GM12872 (cell line): ENCODE data around the gene SUGCT.

ENCODE experiments used
- TF ChIP-seq, protein P1 (sequence below): IDR thresholded peaks from 3 replicates; pipeline ENCODE4 v1.5.1; 2011; ENCODE audit warnings: low read depth, mild to moderate bottlenecking, low read length, moderate library complexity; ENCODE audit not compliant: insufficient read depth

SUGCT gene

DNA sequence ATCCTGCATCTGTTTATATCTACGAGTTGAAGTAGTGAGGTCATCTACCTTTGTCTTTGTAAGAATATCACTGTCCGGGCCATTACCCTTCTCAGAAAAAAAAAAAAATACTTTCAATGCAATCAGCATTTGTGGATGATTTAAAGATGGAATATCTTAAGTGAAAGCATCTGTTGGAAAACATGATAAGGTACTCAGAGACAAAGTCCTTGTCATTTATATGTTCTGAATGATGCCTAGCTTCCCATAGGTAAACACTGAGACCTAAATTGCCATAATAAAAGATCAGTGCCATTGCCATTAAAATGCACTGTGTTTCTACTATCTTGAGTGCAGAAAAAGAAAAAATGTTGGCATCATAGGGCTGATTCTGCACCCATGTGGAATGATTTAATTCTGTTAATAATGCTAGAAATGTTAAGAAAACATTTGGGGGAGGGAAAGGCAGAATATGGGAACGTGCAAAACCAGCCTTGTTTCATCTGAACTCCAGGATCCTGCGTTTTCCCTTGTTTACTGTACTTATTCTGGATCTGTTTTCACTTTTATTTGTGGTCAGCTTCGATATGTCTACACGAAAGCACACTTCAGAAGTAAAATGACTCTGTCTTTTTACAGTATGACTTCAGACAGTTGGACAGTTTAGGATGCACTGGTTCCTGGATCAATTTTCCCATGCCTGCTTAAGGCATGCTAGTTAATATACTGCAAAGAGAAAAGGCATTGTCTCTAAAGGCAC lies 669.8 kb downstream of the SUGCT start:
- TF ChIP-seq, protein P1, sequence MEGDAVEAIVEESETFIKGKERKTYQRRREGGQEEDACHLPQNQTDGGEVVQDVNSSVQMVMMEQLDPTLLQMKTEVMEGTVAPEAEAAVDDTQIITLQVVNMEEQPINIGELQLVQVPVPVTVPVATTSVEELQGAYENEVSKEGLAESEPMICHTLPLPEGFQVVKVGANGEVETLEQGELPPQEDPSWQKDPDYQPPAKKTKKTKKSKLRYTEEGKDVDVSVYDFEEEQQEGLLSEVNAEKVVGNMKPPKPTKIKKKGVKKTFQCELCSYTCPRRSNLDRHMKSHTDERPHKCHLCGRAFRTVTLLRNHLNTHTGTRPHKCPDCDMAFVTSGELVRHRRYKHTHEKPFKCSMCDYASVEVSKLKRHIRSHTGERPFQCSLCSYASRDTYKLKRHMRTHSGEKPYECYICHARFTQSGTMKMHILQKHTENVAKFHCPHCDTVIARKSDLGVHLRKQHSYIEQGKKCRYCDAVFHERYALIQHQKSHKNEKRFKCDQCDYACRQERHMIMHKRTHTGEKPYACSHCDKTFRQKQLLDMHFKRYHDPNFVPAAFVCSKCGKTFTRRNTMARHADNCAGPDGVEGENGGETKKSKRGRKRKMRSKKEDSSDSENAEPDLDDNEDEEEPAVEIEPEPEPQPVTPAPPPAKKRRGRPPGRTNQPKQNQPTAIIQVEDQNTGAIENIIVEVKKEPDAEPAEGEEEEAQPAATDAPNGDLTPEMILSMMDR = no peak

DNA sequence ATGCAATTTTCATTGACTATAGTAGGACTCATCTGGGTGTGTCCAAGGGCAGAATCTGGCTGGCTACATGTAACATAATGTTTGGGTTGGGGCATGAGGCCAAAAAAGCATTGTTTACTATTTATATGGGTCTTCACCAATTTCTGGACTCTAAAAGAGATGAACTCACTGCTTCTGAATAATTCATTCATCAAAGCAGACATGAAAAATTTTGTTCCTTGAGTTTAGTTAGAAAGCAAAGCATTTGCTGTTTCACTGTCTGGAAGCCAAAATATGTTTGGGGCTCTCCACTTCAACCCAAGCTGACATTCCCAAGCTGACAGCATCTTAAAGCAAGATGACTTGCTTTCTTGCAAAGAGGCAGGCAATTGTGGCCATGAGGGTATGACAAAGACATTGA lies 670.6 kb downstream of the SUGCT start:
- TF ChIP-seq, protein P1 = no peak

DNA sequence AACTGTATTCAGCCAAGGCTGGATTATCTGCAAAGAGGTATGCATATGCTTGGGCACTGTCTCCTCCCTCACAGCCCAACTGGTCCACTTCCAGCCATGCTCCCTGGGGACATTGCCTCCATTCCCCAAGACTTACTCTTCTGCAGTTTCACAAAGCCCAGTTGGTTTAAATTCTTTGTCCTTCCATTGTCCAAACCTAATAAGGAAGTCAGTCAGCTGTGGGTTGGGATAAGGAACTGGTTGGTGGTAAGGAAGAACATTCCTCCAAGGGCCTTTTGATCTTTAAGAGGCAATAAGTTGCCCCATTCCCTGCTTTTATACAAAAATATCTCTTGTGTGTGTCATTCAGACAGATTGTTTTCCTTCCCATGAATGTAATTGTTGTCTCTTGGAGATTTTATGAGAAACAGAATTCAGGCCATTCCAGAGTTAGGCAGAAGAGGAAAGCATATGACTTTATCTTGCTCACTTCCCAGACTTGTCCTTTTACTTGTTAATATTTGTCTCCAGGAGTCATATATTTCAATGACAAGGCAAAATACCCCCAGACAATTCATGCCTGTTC lies 673.7 kb downstream of the SUGCT start:
- TF ChIP-seq, protein P1 = no peak

DNA sequence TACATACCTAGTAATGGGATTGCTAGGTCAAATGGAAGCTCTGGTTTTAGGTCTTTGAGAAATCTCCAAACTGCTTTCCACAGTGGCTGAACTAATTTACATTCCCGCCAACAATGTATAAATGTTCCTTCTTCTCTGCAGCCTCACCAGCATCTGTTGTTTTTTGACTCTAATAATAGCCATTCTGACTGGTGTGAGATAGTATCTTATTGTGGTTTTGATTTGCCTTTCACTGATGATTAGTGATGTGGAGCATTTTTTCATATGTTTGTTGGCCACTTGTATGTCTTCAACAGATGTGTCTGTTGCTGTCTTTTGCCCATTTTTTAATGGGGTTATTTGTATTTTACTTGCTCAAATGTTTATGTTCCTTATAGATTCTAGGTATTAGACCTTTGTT lies 675.5 kb downstream of the SUGCT start:
- TF ChIP-seq, protein P1 = no peak

DNA sequence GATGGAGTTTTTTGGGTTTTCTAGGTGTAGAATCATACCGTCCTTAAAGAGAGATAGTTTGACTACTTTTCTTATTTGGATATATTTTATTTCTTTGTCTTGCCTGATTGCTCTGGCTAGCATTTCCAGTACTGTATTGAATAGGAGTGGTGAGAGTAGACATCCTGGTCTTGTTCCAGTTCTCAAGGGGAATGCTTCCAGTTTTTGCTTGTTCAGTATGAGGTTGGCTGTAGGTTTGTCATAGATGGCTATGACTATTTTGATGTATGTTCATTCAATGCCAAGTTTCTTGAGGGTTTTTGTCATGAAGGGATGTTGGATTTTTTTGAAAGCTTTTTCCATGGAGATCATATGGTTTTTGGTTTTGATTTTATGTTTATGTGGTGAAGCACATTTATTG lies 676.9 kb downstream of the SUGCT start:
- TF ChIP-seq, protein P1 = no peak

DNA sequence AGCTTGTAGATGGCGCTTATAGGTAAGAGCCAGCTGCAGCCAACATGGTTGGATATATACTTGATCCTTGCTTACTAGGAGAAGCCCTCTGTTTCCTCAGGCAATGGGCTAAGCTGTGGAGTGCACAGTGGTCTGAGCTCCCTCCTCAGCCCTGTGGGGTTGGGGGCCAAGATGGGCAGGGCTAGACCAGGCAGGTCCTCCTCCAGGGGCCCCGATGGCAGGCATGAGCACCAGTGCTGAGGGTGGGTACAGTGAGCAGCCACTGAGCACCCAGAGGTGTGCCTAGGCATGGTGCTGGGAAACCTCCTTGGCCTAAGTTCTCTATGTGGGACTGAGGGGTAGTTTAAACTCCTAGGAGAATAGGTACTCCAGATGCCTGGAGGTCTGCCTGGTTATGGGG lies 680.2 kb downstream of the SUGCT start:
- TF ChIP-seq, protein P1 = no peak

DNA sequence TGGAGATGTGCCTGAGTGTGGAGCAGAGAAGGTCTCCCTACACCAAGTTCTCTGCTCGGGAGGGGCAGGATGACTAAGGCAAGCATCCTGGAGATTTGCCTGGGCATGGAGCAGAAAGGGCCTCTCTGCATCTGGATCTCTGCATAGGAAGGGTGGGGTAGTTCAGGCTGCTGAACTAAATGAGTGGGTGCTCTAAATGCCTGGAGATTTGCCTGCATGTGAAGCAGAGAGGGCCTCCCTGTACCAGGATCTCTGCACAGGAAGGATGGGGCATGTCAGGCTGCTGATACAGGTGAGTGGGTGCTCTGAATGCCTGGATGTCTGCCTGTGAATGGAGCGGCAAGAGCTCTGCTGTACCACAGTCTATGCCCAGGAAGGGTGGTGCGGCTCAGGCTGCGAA lies 680.7 kb downstream of the SUGCT start:
- TF ChIP-seq, protein P1 = no peak
